ENCODE results near the gene SEPTIN10.

Gene SEPTIN10

DNA sequence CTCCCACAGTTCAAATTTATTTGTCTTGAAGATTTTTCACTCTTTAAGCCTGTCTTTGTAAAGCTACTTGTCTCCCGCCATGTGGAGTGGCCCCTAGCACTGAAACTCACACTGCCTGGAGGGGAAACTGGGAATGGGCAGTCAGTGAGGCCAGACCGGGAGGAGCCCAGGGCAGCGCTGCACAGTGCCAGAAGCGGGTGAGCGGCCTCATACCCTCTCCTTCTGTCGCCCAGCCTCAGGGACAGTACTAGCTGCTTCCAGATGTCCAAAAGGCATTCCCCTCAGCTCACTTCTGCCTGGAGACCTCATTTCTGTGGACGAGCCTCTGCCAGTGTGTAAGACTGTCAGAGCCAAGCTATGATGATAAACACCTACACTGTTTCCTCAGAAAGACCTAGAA lies 79.9 kb downstream of the SEPTIN10 start:
- no peak overlapping the region for H3K27ac ChIP-seq
- TF ChIP-seq, protein P1, sequence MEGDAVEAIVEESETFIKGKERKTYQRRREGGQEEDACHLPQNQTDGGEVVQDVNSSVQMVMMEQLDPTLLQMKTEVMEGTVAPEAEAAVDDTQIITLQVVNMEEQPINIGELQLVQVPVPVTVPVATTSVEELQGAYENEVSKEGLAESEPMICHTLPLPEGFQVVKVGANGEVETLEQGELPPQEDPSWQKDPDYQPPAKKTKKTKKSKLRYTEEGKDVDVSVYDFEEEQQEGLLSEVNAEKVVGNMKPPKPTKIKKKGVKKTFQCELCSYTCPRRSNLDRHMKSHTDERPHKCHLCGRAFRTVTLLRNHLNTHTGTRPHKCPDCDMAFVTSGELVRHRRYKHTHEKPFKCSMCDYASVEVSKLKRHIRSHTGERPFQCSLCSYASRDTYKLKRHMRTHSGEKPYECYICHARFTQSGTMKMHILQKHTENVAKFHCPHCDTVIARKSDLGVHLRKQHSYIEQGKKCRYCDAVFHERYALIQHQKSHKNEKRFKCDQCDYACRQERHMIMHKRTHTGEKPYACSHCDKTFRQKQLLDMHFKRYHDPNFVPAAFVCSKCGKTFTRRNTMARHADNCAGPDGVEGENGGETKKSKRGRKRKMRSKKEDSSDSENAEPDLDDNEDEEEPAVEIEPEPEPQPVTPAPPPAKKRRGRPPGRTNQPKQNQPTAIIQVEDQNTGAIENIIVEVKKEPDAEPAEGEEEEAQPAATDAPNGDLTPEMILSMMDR (IDR thresholded peaks at IDR 0.05) = no peak
- no peak for TF ChIP-seq ZFX (IDR thresholded peaks at IDR 0.05; ENCODE audit: borderline replicate concordance)

DNA sequence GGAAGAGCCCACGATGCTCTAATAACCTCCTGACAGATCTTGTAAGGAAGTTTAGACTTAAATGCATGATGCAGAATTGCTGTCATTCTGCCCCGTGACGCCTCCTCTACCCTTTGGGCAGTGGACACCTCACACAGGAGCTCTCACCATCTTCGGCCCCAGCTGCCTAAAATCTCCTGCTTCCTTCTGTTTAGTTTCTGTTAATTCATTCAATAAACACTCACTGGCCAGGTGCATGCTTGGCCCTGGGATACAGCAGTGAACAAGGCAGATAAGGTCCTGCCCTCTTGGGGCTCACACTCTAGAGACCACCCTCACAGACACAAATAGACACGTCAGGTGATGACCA lies 81.1 kb downstream of the SEPTIN10 start:
- H3K27ac ChIP-seq = no peak overlapping the region
- no peak for TF ChIP-seq ZFX (IDR thresholded peaks at IDR 0.05; ENCODE audit: borderline replicate concordance)
- TF ChIP-seq, protein P1 (IDR thresholded peaks at IDR 0.05) = no peak

DNA sequence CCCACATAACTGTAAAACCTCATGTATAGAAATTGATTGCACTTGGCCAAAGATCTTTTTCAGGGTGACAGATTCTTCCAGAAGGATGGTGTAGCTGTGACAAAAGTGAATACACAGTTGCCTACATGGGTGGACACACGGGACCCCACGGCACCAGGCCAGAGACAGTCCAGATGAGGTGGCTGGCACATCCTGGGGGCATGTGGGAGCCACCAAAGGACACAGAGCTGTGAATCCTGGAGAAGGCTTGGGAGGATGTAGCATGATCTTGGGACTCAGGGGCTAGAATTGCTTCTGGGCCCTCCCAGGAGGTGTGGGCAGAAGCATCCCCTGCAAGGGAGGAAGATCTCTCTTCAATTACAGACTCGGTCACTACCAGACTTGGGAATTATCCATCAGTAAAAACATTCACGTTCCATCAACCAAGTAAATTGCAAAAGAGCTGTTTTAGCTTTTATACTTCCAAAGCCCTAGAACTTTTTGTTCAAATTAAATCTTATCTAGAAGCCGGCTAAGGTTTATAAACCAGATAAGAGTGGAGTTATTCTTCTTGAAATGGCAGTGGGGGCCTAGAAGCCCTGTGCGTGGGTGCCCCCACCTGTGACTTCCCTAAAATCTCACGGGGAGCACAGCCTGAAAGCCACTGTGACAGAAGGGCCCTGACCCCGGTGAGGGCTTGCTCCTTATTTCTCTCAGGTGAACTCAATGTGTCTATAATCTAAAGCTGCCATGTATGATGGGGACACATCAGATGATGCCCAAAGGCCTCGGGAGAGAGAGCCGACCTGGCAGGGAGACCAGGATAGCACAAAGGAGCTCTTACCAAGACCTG lies 81.7 kb downstream of the SEPTIN10 start:
- no peak for TF ChIP-seq ZFX (IDR thresholded peaks at IDR 0.05; ENCODE audit: borderline replicate concordance)
- TF ChIP-seq, protein P1 (IDR thresholded peaks at IDR 0.05) = no peak
- H3K27ac ChIP-seq = no peak overlapping the region

DNA sequence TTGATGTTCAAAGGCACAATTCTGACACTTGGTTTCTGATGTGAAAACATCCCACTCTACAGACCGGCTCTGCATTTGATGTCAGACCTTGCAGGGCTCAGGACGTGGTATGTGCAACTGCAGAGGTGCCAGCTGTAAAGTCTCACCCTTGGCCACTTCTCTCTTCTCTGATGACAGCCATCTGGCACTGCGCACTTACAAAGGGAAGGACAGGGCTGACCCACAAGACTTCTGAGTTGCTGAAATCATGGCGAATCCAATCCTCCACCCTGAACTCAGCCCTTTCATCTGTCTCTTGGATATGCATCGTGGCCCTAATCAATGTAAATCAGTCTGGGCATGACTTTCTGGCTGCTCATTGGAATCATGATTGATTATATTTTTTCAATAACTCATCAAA lies 82.5 kb downstream of the SEPTIN10 start:
- TF ChIP-seq ZFX (IDR thresholded peaks at IDR 0.05; ENCODE audit: borderline replicate concordance) = no peak
- TF ChIP-seq, protein P1 (IDR thresholded peaks at IDR 0.05) = no peak
- H3K27ac ChIP-seq = no peak overlapping the region

DNA sequence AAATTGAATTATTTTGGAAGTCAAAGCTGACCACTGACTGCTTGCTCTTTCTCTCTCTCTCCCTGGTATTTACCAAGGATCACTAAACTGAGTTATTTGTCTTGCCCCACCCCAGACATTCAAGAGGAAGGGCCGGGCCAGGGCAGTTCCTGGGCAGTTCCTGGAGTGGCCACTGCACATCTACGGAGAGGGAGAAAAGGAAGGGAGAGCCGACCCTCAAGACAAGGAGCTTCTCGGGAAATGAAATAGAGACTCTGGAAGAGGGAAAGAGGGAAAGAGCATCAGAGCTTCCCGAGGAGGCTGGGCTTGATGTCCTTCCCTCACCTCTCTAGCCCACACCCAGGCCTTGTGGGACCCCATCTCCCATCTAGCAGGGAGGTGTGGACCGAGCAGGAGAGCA lies 83.1 kb downstream of the SEPTIN10 start:
- no peak overlapping the region for H3K27ac ChIP-seq
- TF ChIP-seq ZFX (IDR thresholded peaks at IDR 0.05; ENCODE audit: borderline replicate concordance) = no peak
- TF ChIP-seq, protein P1 (IDR thresholded peaks at IDR 0.05) = no peak

DNA sequence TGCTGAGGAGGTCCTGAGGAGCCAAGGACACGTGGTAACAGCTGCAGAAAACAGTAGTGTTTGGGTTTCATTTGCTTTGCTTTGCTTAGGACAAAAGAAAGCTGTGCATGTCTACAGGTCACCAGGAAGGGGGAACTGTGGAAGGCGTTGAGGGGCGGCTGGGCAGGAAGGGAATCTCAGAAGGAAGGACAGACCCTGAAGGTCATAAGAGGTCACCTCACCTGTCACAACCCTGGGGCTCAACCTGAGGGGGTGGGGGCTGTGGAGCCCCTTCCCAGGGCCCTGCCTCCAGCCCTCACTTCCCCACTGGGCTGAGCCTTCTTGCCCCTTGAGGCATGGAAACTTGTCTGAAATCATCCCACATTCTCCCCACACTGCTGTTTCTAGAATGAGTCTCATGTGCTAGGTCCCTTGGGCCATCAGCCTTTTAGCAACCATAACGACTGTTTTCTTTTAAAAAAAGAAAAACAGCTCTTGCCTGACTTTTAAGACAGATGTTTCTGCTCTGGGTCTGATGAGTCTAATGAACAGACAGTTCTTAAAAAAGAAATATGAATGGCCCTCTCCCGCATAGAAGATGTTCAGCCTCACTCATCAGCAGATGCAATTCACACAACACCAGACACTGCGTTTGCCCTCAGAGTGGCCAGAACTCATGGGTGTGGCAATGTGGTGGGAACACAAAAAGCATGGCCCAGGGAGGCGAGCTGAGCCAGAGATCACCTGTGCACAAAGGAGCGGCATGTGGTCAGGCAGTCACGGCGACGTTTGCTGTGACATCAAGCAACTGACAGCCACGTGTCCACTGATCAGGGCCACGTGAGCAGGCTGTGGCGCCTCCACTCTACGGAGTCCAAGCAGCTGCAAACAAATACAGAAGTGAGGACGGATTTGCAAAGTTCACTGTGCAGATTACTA lies 84.0 kb downstream of the SEPTIN10 start:
- no peak overlapping the region for H3K27ac ChIP-seq
- TF ChIP-seq, protein P1 (IDR thresholded peaks at IDR 0.05) = no peak
- TF ChIP-seq ZFX (IDR thresholded peaks at IDR 0.05; ENCODE audit: borderline replicate concordance) = no peak

All from 22Rv1 (cell line).